ENCODE data around the gene NVL. TPM values are rescaled to one million over a fixed set of nuclear protein-coding genes. Genes with fewer than 3 reads are reported as not detected.

Gene NVL
- polyA plus RNA-seq, 1 of the 3 experiments (the other 2 are of a cell fraction): 12.4 TPM

- TF ChIP-seq, protein P1, sequence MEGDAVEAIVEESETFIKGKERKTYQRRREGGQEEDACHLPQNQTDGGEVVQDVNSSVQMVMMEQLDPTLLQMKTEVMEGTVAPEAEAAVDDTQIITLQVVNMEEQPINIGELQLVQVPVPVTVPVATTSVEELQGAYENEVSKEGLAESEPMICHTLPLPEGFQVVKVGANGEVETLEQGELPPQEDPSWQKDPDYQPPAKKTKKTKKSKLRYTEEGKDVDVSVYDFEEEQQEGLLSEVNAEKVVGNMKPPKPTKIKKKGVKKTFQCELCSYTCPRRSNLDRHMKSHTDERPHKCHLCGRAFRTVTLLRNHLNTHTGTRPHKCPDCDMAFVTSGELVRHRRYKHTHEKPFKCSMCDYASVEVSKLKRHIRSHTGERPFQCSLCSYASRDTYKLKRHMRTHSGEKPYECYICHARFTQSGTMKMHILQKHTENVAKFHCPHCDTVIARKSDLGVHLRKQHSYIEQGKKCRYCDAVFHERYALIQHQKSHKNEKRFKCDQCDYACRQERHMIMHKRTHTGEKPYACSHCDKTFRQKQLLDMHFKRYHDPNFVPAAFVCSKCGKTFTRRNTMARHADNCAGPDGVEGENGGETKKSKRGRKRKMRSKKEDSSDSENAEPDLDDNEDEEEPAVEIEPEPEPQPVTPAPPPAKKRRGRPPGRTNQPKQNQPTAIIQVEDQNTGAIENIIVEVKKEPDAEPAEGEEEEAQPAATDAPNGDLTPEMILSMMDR (IDR thresholded peaks at IDR 0.05): no peak
- no peak for TF ChIP-seq SMC3 (IDR thresholded peaks at IDR 0.05; ENCODE audit: low read depth, low read length)
- TF ChIP-seq RFX5 (IDR thresholded peaks at IDR 0.05; ENCODE audit: low read length): no peak
Observed at GRCh38 chr1:224213438-224214119, 116.4 kb downstream of the NVL start (continued).

GRCh38 chr1:224212618-224213061, 117.3 kb downstream of the NVL start:
- Histone ChIP-seq H3K4me2 (no peak overlapping the region), H3K79me2 (ENCODE audit: insufficient read depth) (no peaks in the 10 kb centered on the region), H3K4me3 (ENCODE audit: low read depth in 2 of 2, low read length in 1 of 2) (no peak overlapping the region), H4K20me1 (ENCODE audit: insufficient read depth) (no peaks in the 10 kb centered on the region), H2AFZ (ENCODE audit: low read depth) (no peak overlapping the region), H3K27ac (ENCODE audit: low read depth in 2 of 2, low read length in 1 of 2) (no peak overlapping the region), H3K9me3 (no peaks in the 10 kb centered on the region), H3F3A (replicated peaks; ENCODE audit: insufficient read depth) (peaks cover 7% of the 10 kb centered on the region), H3K4me1 (ENCODE audit: control insufficient read depth in 1 of 2, insufficient read depth in 2 of 2, low read depth in 1 of 2, low read length in 1 of 2) (peaks cover 7 to 14% of the 10 kb centered on the region in 2 experiments), H3K27me3 (ENCODE audit: insufficient read depth) (no peaks in the 10 kb centered on the region), H3K36me3 (replicated peaks in 1 of 2; ENCODE audit: control insufficient read depth in 1 of 2, insufficient read depth in 2 of 2, low read length in 1 of 2) (no peaks in the 10 kb centered on the region), H3K9me2 (no peaks in the 10 kb centered on the region), H3K9ac (no peak overlapping the region)
- TF ChIP-seq RAD21 (IDR thresholded peaks at IDR 0.05; ENCODE audit: low read length) (no peak), FOXJ3 (CRISPR knock-in tag; IDR thresholded peaks at IDR 0.05) (no peak), RXRA (IDR thresholded peaks at IDR 0.05; ENCODE audit: borderline replicate concordance, low read depth) (no peak), SMC3 (IDR thresholded peaks at IDR 0.05; ENCODE audit: low read depth, low read length) (no peak), CHD2 (IDR thresholded peaks at IDR 0.05; ENCODE audit: low read length, partially characterized antibody) (no peak), FOSL2 (IDR thresholded peaks at IDR 0.05; ENCODE audit: borderline replicate concordance, low read depth) (no peak), FOXM1 (IDR thresholded peaks at IDR 0.05; ENCODE audit: low read depth) (no peak), SIN3A (IDR thresholded peaks at IDR 0.05; ENCODE audit: borderline replicate concordance, low read depth, low read length) (no peak), ELF1 (IDR thresholded peaks at IDR 0.05) (no peak), GATA2 (CRISPR knock-in tag; IDR thresholded peaks at IDR 0.05) (no peak), EP300 (IDR thresholded peaks at IDR 0.05; ENCODE audit: borderline replicate concordance in 1 of 2, low read depth in 1 of 2, low read length in 1 of 2) (no peak), TCF12 (IDR thresholded peaks at IDR 0.05) (no peak), REST (IDR thresholded peaks at IDR 0.05; ENCODE audit: low read depth, low read length) (no peak), MEF2A (IDR thresholded peaks at IDR 0.05; ENCODE audit: borderline replicate concordance, low read depth) (no peak), GABPA (IDR thresholded peaks at IDR 0.05; ENCODE audit: low read depth) (no peak)
- TF ChIP-seq, protein P2, sequence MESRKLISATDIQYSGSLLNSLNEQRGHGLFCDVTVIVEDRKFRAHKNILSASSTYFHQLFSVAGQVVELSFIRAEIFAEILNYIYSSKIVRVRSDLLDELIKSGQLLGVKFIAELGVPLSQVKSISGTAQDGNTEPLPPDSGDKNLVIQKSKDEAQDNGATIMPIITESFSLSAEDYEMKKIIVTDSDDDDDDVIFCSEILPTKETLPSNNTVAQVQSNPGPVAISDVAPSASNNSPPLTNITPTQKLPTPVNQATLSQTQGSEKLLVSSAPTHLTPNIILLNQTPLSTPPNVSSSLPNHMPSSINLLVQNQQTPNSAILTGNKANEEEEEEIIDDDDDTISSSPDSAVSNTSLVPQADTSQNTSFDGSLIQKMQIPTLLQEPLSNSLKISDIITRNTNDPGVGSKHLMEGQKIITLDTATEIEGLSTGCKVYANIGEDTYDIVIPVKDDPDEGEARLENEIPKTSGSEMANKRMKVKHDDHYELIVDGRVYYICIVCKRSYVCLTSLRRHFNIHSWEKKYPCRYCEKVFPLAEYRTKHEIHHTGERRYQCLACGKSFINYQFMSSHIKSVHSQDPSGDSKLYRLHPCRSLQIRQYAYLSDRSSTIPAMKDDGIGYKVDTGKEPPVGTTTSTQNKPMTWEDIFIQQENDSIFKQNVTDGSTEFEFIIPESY (IDR thresholded peaks at IDR 0.05; ENCODE audit: borderline replicate concordance, low read depth): no peak
- TF ChIP-seq, protein P3, sequence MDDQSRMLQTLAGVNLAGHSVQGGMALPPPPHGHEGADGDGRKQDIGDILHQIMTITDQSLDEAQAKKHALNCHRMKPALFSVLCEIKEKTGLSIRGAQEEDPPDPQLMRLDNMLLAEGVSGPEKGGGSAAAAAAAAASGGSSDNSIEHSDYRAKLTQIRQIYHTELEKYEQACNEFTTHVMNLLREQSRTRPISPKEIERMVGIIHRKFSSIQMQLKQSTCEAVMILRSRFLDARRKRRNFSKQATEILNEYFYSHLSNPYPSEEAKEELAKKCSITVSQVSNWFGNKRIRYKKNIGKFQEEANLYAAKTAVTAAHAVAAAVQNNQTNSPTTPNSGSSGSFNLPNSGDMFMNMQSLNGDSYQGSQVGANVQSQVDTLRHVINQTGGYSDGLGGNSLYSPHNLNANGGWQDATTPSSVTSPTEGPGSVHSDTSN (IDR thresholded peaks at IDR 0.05): no peak
- no peak for DNase-seq
- ChIA-PET CTCF (no interaction called here), POLR2A (no interaction called here)
- WGBS (ENCODE audit: low lambda C conversion rate): 92% methylated on average over 11 of the region's 13 CpGs

All from SK-N-SH (cell line).